ENCODE data around the gene NKRF. TPM values are rescaled to one million over a fixed set of nuclear protein-coding genes. Genes with fewer than 3 reads are reported as not detected.

NKRF gene
- total and polyA plus RNA-seq, 9 of the 15 experiments (the other 6 are each of a cell fraction or from before 2014, with no cell fraction given), result 8.9 to 31.9 (median 19.0) TPM

- no peak for TF ChIP-seq ELK3 (CRISPR knock-in tag; IDR thresholded peaks at IDR 0.05)
- no peak for TF ChIP-seq ZBTB49 (CRISPR knock-in tag; IDR thresholded peaks at IDR 0.05; ENCODE audit: borderline replicate concordance)
- peak; percentile 92 for TF ChIP-seq POLR2H (tag; IDR thresholded peaks at IDR 0.05; ENCODE audit: low read depth)
- no peak for TF ChIP-seq ZNF449 (CRISPR knock-in tag; IDR thresholded peaks at IDR 0.05)
- TF ChIP-seq TSC22D4 (tag; IDR thresholded peaks at IDR 0.05), result no peak
- TF ChIP-seq ZC3H8 (IDR thresholded peaks at IDR 0.05), result no peak
- TF ChIP-seq JUND (IDR thresholded peaks at IDR 0.05; ENCODE audit: borderline replicate concordance, low read depth, low read length), result peak; percentile 96
- TF ChIP-seq JUND (tag; IDR thresholded peaks at IDR 0.05; ENCODE audit: borderline replicate concordance, low read depth, low read length), result peak; percentile 8; the same call in 1 of the 3 replicates
- no peak for TF ChIP-seq PBX2 (CRISPR knock-in tag; IDR thresholded peaks at IDR 0.05; ENCODE audit: low read depth)
- TF ChIP-seq PBX2 (tag; conservative IDR thresholded peaks at IDR 0.05; ENCODE audit: low read depth), result no peak
- TF ChIP-seq SAFB2 (IDR thresholded peaks at IDR 0.05; ENCODE audit: borderline replicate concordance, low read depth, low read length, severe bottlenecking), result no peak
- TF ChIP-seq CBX5 (IDR thresholded peaks at IDR 0.05; ENCODE audit: borderline replicate concordance, low read depth), result no peak
- no peak for TF ChIP-seq ZNF766 (CRISPR knock-in tag; conservative IDR thresholded peaks at IDR 0.05)
- TF ChIP-seq HNRNPLL (IDR thresholded peaks at IDR 0.05; ENCODE audit: low read depth, low read length, poor library complexity, severe bottlenecking), result peak; percentile 88
- TF ChIP-seq, protein P1, sequence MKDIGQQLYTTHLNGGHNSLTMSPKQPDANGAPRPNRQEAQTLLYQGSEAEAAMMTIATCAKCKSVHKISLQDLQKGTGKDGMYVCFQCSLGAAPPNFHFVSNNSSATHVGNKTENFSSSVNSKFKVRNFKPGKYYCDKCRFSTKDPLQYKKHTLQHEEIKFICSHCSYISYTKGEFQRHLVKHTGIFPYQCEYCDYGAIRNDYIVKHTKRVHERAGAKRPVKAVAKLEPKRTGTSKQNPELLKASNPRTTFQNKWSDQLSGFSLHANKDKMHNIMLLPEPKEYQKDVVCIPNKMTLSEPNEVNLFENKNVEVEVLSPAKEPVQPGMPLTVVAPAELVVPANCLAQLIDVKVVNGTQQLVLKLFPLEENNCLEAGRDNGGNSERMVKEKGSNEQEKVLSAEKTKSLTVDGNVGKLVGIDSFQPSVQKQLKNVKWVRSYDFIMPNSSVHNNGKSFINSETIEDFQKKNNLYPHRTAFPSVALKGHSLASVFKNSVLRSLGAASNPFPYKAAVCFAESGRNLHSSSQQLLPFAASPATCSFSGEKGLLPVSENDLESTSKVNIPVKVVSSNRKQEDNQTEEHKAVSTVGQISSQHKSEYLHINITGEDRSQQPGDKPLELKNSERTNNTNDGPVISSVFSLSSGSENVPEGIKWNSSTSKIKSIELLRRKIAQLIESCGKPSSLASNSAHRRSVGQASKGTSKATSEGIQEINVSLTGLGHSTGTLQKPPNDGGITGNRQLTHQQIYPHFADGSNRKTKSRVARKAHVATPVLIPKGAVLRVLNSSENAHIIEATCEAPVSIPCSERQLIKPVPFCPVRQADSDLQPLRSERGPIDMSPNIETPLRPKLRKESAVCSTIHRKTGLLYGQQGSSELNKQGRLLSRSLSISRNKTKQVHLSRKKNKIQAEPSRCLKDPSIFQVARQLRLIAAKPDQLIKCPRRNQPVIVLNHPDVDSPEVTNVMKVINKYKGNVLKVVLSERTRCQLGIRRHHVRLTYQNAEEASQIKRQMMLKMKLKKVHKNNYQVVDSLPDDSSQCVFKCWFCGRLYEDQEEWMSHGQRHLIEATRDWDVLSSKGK (CRISPR knock-in tag; IDR thresholded peaks at IDR 0.05), result no peak
These were observed 31.6 kb downstream of the NKRF start, which contains the start of gene UBE2A (continued) for GRCh38 chrX:119574394-119575266.
